IMR-90 (cell line): Measurements from ENCODE around the gene KCNN4. TPM values are rescaled to one million over a fixed set of nuclear protein-coding genes. Genes with fewer than 3 reads are reported as not detected.
"Not testable (repeated sequence)": the region's sequence is repeated elsewhere in the genome, so short reads cannot be mapped to it uniquely, and the experiment has no call there.

ENCODE experiments used
- ATAC-seq: fragments of 200-7000 bp; cut with Tn5 transposase; 2 replicates; pipeline ENCODE4 v1.9.1; 2020; ENCODE audit warnings: low read depth, mild to moderate bottlenecking, moderate library complexity
- BruUV-seq: library from RNA; stranded (reverse); fragments of 400-500 nt; replicated peaks from 2 replicates; lab custom pipeline; 2021; lab: Mats Ljungman, UMichigan
- CTCF ChIA-PET: fragments of 300-600 bp; formaldehyde crosslinking; extraction: SDS; loops from one replicate; lab custom pipeline; 2021; ENCODE audit warnings: antibody characterized with exemption; lab: Yijun Ruan, JAX
- POLR2A ChIA-PET: fragments of 300-600 bp; sonication (Branson Sonifier 250); formaldehyde crosslinking; loops from one replicate; lab custom pipeline; 2022; ENCODE audit warnings: antibody characterized with exemption; ENCODE audit not compliant: unreplicated experiment; lab: Charles Lee
- DNase-seq: peaks from one replicate; pipeline ENCODE4 v3.0.0; 2013
- H2AFZ ChIP-seq: replicated peaks from 2 replicates; pipeline ENCODE3; 2013; ENCODE audit warnings: low read length, mild to moderate bottlenecking; ENCODE audit not compliant: poor library complexity
- H2AK5ac ChIP-seq: 2 replicates; pipeline ENCODE4 v1.6.1; 2013; ENCODE audit warnings: low read depth, low read length, inconsistent platforms
- H2AK9ac ChIP-seq: replicated peaks from 2 replicates; pipeline ENCODE3; 2013; ENCODE audit warnings: mild to moderate bottlenecking, low read depth, low read length, moderate library complexity; ENCODE audit not compliant: poor library complexity
- H2BK120ac ChIP-seq: 2 replicates; pipeline ENCODE4 v1.6.1; 2013; ENCODE audit warnings: low read depth, low read length, inconsistent platforms
- H2BK15ac ChIP-seq: 3 replicates; pipeline ENCODE4 v1.6.1; 2013; ENCODE audit warnings: low read depth, low read length, inconsistent platforms
- H2BK20ac ChIP-seq: 2 replicates; pipeline ENCODE4 v1.6.1; 2013; ENCODE audit warnings: low read depth, mild to moderate bottlenecking, inconsistent platforms, low read length, moderate library complexity
- H2BK5ac ChIP-seq: 2 replicates; pipeline ENCODE4 v1.6.1; 2013; ENCODE audit warnings: mild to moderate bottlenecking, low read depth, low read length, inconsistent platforms; ENCODE audit not compliant: poor library complexity, severe bottlenecking
- H3K14ac ChIP-seq: replicated peaks from 2 replicates; pipeline ENCODE4 v1.6.1; 2013; ENCODE audit warnings: low read depth, low read length, inconsistent platforms
- H3K18ac ChIP-seq: 2 replicates; pipeline ENCODE4 v1.6.1; 2013; ENCODE audit warnings: low read depth, low read length, control low read depth
- H3K23ac ChIP-seq: 2 replicates; pipeline ENCODE4 v1.6.1; 2013; ENCODE audit warnings: low read depth, low read length, inconsistent platforms
- H3K27ac ChIP-seq: 2 replicates; pipeline ENCODE4 v1.5.1; 2013; ENCODE audit warnings: mild to moderate bottlenecking, control low read depth, low read length; ENCODE audit not compliant: insufficient read depth
- H3K27me3 ChIP-seq: 2 replicates; pipeline ENCODE4 v1.6.1; 2013; ENCODE audit warnings: low read length; ENCODE audit not compliant: control insufficient read depth, insufficient read depth
- H3K36me3 ChIP-seq: 2 replicates; pipeline ENCODE4 v1.6.1; 2013; ENCODE audit warnings: low read length, mixed read lengths; ENCODE audit not compliant: control insufficient read depth, insufficient read depth
- H3K4ac ChIP-seq: 2 replicates; pipeline ENCODE4 v1.6.1; 2013; ENCODE audit warnings: low read depth, low read length, inconsistent platforms
- H3K4me1 ChIP-seq: 2 replicates; pipeline ENCODE4 v1.6.1; 2013; ENCODE audit warnings: low read length, mixed read lengths; ENCODE audit not compliant: control insufficient read depth, insufficient read depth
- H3K4me2 ChIP-seq: 2 replicates; pipeline ENCODE4 v1.6.1; 2013; ENCODE audit warnings: low read depth, mild to moderate bottlenecking, control low read depth, low read length, moderate library complexity
- H3K4me3 ChIP-seq: 2 replicates; pipeline ENCODE4 v1.5.1; 2013; ENCODE audit warnings: low read depth, mild to moderate bottlenecking, control low read depth, low read length, moderate library complexity; ENCODE audit not compliant: insufficient read depth
- H3K56ac ChIP-seq: 2 replicates; pipeline ENCODE4 v1.6.1; 2013; ENCODE audit warnings: low read length, inconsistent platforms; ENCODE audit not compliant: insufficient read depth; ENCODE audit errors: extremely low read depth
- H3K79me1 ChIP-seq, 2 experiments: 2 replicates each; pipeline ENCODE4 v1.6.1; 2013; ENCODE audit warnings: low read length in 2 of 2, inconsistent platforms in 1 of 2, low read depth in 1 of 2
- H3K9ac ChIP-seq: 2 replicates; pipeline ENCODE4 v1.6.1; 2013; ENCODE audit warnings: low read depth, low read length, control low read depth
- H3K9me1 ChIP-seq: 2 replicates; pipeline ENCODE4 v1.6.1; 2013; ENCODE audit warnings: low read length, inconsistent platforms; ENCODE audit not compliant: insufficient read depth
- H3K9me3 ChIP-seq: 2 replicates; pipeline ENCODE4 v1.6.1; 2013; ENCODE audit warnings: low read length; ENCODE audit not compliant: control insufficient read depth, insufficient read depth
- H4K20me1 ChIP-seq: 2 replicates; pipeline ENCODE4 v1.6.1; 2013; ENCODE audit warnings: low read length, inconsistent platforms; ENCODE audit not compliant: insufficient read depth
- H4K5ac ChIP-seq: 2 replicates; pipeline ENCODE4 v1.6.1; 2013; ENCODE audit warnings: mild to moderate bottlenecking, low read depth, low read length, control low read depth
- H4K8ac ChIP-seq, 2 experiments: 2 replicates each; pipeline ENCODE4 v1.6.1; 2013; ENCODE audit warnings: low read depth in 2 of 2, low read length in 2 of 2, control low read depth in 1 of 2, inconsistent platforms in 1 of 2
- H4K91ac ChIP-seq: 2 replicates; pipeline ENCODE4 v1.6.1; 2013; ENCODE audit warnings: low read depth, low read length, inconsistent platforms; ENCODE audit not compliant: insufficient read depth
- WGBS, 2 experiments: methylation state at CpG; one replicate each; pipeline versions ENCODE4 v1.1.5 to v1.1.7; 2013; ENCODE audit warnings: missing lambda C conversion rate in 2 of 2; ENCODE audit not compliant: insufficient read length in 1 of 2; ENCODE audit errors: extremely low coverage in 2 of 2; 5-methylcytosine and 5-hydroxymethylcytosine counted together
- dilution Hi-C: fragments of 300-500 bp; cut with HindIII; formaldehyde crosslinking; loops from one replicate; pipeline ENCODE4 v1.14.3; 2018; ENCODE audit warnings: low sequenced_read_pairs; ENCODE audit not compliant: unreplicated experiment
- in situ Hi-C: fragments of 300-500 bp; cut with MboI; formaldehyde crosslinking; loops from 3 replicates; pipeline ENCODE4 v1.14.3; 2019; ENCODE audit warnings: low sequenced_read_pairs, inconsistent platforms, mixed read lengths
- intact Hi-C: fragments of 100-400 bp; cut with micrococcal nuclease; formaldehyde crosslinking; loops from 2 replicates; pipeline ENCODE4 v1.10.0; 2022
- polyA plus RNA-seq, 3 experiments: library from polyadenylated mRNA; depleted of rRNA; stranded (reverse); fragments of >200 nt; gene quantifications; 2 replicates each; pipeline ENCODE4 v1.2.3, GENCODE V29; 2012; ENCODE audit warnings: low replicate concordance in 1 of 3
- total RNA-seq: library from RNA; depleted of rRNA; stranded (reverse); fragments of >200 nt; gene quantifications from 2 replicates; pipeline ENCODE4 v1.2.3, GENCODE V29; 2012

Gene KCNN4
- total and polyA plus RNA-seq, 2 of the 4 experiments (the other 2 are of a cell fraction): 0.54 to 0.99 TPM

DNA sequence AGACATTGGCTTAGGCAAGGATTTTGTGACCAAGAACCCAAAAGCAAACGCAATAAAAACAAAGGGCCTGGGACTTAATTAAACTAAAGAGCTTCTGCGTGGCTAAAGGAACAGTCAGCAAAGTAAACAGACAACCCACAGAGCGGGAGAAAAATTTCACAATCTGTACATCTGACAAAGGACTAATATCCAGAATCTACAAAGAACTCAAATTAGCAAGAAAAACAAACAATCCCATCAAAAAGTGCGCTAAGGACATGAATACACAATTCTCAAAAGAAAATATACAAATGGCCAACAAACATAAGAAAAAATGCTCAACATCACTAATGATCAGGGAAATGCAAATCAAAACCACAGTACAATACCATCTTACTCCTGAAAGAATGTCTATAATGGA, 43.8 kb upstream of the KCNN4 start:
- H2BK20ac ChIP-seq, H3K4me1 ChIP-seq, H3K36me3 ChIP-seq, H3K9me1 ChIP-seq, H3K4ac ChIP-seq, H4K8ac ChIP-seq, H3K4me3 ChIP-seq, H4K5ac ChIP-seq, H3K9me3 ChIP-seq, H2BK15ac ChIP-seq, intact Hi-C loops, H3K23ac ChIP-seq, H2AK5ac ChIP-seq, H4K20me1 ChIP-seq, CTCF ChIA-PET, H2AFZ ChIP-seq, H3K14ac ChIP-seq, H2BK120ac ChIP-seq, H3K9ac ChIP-seq, ATAC-seq, in situ Hi-C loops, H3K27me3 ChIP-seq, BruUV-seq, H4K91ac ChIP-seq, dilution Hi-C loops, POLR2A ChIA-PET, H2AK9ac ChIP-seq, H3K4me2 ChIP-seq, H3K56ac ChIP-seq, H3K18ac ChIP-seq, H2BK5ac ChIP-seq, H3K27ac ChIP-seq: not testable (repeated sequence)
- WGBS, 2 experiments: 48% methylated on average over 3 of the region's 4 CpGs; no CpG with 5 or more reads in 1 of the 2 experiments
- DNase-seq: peak; percentile 8
- H3K79me1 ChIP-seq: peaks cover 9 to 15% of the 10 kb centered on the region in 2 experiments; a peak in 3 of 4 replicates

DNA sequence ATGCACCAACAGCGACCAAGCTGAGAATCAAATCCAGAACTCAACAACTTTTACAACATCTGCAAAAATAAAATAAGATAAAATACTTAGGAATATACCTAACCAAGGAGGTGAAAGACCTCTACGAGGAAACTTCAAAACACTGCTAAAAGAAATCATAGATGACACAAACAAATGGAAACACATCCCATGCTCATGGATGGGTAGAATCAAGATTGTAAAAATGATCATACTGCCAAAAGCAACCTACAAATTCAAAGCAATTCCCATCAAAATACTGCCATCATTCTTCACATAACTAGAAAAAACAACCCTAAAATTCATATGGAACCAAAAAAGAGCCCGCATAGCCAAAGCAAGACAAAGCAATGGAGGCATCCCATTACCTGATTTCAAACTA, 43.1 kb upstream of the KCNN4 start:
- BruUV-seq, H4K91ac ChIP-seq, intact Hi-C loops, H2BK5ac ChIP-seq, H3K18ac ChIP-seq, H2BK20ac ChIP-seq, ATAC-seq, H2BK15ac ChIP-seq, H3K9me1 ChIP-seq, H3K4me3 ChIP-seq, H3K27me3 ChIP-seq, CTCF ChIA-PET, H3K23ac ChIP-seq, POLR2A ChIA-PET, dilution Hi-C loops, H4K8ac ChIP-seq, H2AFZ ChIP-seq, H2AK5ac ChIP-seq, H3K36me3 ChIP-seq, H3K9ac ChIP-seq, H4K5ac ChIP-seq, H4K20me1 ChIP-seq, H3K9me3 ChIP-seq, H2AK9ac ChIP-seq, H2BK120ac ChIP-seq, H3K4ac ChIP-seq, DNase-seq, in situ Hi-C loops, H3K56ac ChIP-seq, H3K4me1 ChIP-seq, H3K14ac ChIP-seq, H3K27ac ChIP-seq, H3K4me2 ChIP-seq: not testable (repeated sequence)
- no CpG with 5 or more reads among the region's 3 CpGs for WGBS, 2 experiments
- peaks cover 9 to 15% of the 10 kb centered on the region in 2 experiments; a peak in 3 of 4 replicates for H3K79me1 ChIP-seq
